Measurements from ENCODE around the gene IL10RB. TPM values are rescaled to one million over a fixed set of nuclear protein-coding genes. Genes with fewer than 3 reads are reported as not detected.

The IL10RB gene
- total and polyA plus RNA-seq, 2 donors (not counting 1 experiment from before 2014, with no cell fraction given), result 29.3 to 32.5 TPM

- Histone ChIP-seq H2AFZ (ENCODE audit: insufficient read depth, low read depth, low read length, poor library complexity, severe bottlenecking) (no peak overlapping the region), H4K20me1 (ENCODE audit: control insufficient read depth, insufficient read depth, low read length, poor library complexity, severe bottlenecking) (peaks cover 4% of the 10 kb centered on the region), H3K9ac (ENCODE audit: low read length) (no peak overlapping the region), H3K4me3 (ENCODE audit: control extremely low read depth in 1 of 5, extremely low read depth in 1 of 5, insufficient read depth in 1 of 5, low read depth in 2 of 5, low read length in 4 of 5) (no peak overlapping the region), H3K4me2 (replicated peaks; ENCODE audit: low read depth, low read length, poor library complexity, severe bottlenecking) (no peak overlapping the region), H3K4me1 (ENCODE audit: control insufficient read depth in 2 of 2, insufficient read depth in 2 of 2, low read length in 2 of 2) (peaks cover 25 to 31% of the 10 kb centered on the region in 2 donors), H3K36me3 (replicated peaks in 1 of 2; ENCODE audit: control extremely low read depth in 1 of 2, control insufficient read depth in 1 of 2, extremely low read depth in 1 of 2, insufficient read depth in 2 of 2, low read length in 1 of 2) (peaks cover 8 to 44% of the 10 kb centered on the region in 2 experiments), H3K27me3 (replicated peaks in 1 of 4; ENCODE audit: control extremely low read depth in 1 of 4, control insufficient read depth in 3 of 4, insufficient read depth in 4 of 4, low read length in 3 of 4) (no peaks in the 10 kb centered on the region), H3K27ac (ENCODE audit: low read length in 2 of 2) (no peak overlapping the region), H3K79me2 (ENCODE audit: control insufficient read depth, insufficient read depth, low read length) (peaks cover 83% of the 10 kb centered on the region), H3K9me3 (ENCODE audit: control extremely low read depth in 1 of 3, control insufficient read depth in 2 of 3, insufficient read depth in 1 of 3, low read length in 2 of 3) (no peaks in the 10 kb centered on the region)
- TF ChIP-seq, protein P1, sequence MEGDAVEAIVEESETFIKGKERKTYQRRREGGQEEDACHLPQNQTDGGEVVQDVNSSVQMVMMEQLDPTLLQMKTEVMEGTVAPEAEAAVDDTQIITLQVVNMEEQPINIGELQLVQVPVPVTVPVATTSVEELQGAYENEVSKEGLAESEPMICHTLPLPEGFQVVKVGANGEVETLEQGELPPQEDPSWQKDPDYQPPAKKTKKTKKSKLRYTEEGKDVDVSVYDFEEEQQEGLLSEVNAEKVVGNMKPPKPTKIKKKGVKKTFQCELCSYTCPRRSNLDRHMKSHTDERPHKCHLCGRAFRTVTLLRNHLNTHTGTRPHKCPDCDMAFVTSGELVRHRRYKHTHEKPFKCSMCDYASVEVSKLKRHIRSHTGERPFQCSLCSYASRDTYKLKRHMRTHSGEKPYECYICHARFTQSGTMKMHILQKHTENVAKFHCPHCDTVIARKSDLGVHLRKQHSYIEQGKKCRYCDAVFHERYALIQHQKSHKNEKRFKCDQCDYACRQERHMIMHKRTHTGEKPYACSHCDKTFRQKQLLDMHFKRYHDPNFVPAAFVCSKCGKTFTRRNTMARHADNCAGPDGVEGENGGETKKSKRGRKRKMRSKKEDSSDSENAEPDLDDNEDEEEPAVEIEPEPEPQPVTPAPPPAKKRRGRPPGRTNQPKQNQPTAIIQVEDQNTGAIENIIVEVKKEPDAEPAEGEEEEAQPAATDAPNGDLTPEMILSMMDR (IDR thresholded peaks at IDR 0.05), result no peak
- no peak for TF ChIP-seq EZH2 (IDR thresholded peaks at IDR 0.05; ENCODE audit: borderline replicate concordance, insufficient read depth, low read depth, low read length, poor library complexity, severe bottlenecking)
- WGBS (ENCODE audit: insufficient coverage), result 91% methylated on average over 5 of the region's 8 CpGs
- ChIA-PET POLR2A (no interaction called here), CTCF (no interaction called here)
- Mint-ChIP-seq H3K4me1 (peaks cover 43% of the 10 kb centered on the region), H3K27me3 (no peaks in the 10 kb centered on the region), H3K4me3 (no peak overlapping the region), H3K27ac (no peak overlapping the region), H3K9me3 (ENCODE audit: insufficient read depth) (no peaks in the 10 kb centered on the region)
- ATAC-seq (ENCODE audit: low read depth), result no peak
- DNase-seq, result no peak
- intact Hi-C loops (cut with micrococcal nuclease), result no loop called here
Measured at GRCh38 chr21:33270986-33271385, 4.8 kb downstream of the IL10RB start.

DNA sequence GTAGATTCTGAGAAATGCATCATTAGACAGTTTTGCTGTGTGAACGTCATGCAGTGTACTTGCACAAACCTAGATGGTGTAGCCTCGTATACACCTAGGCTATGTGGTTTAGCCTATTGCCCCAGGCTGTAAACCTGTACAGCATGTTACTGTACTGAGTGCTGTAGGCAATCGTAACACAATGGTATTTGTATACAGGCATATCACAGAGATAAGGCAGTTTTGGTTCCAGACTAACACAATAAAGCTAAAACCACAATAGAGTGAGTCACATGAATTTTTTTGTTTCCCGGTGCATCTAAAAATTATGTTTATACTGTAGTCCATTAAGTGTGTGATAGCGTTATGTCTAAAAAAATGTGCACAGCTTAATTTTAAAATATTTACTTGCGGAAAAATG, 6.9 kb downstream of the IL10RB start:
- H3K4me2 ChIP-seq (replicated peaks; ENCODE audit: low read depth, low read length, poor library complexity, severe bottlenecking), result no peak overlapping the region
- H3K27me3 ChIP-seq (replicated peaks in 1 of 4; ENCODE audit: control extremely low read depth in 1 of 4, control insufficient read depth in 3 of 4, insufficient read depth in 4 of 4, low read length in 3 of 4), result no peaks in the 10 kb centered on the region
- H4K20me1 ChIP-seq (ENCODE audit: control insufficient read depth, insufficient read depth, low read length, poor library complexity, severe bottlenecking), result peaks cover 4% of the 10 kb centered on the region
- H3K79me2 ChIP-seq (ENCODE audit: control insufficient read depth, insufficient read depth, low read length), result peaks cover 82% of the 10 kb centered on the region
- 95% methylated on average over 3 of the region's 6 CpGs for WGBS (ENCODE audit: insufficient coverage)
- TF ChIP-seq, protein P1 (IDR thresholded peaks at IDR 0.05), result no peak
- no peak for TF ChIP-seq EZH2 (IDR thresholded peaks at IDR 0.05; ENCODE audit: borderline replicate concordance, insufficient read depth, low read depth, low read length, poor library complexity, severe bottlenecking)
- no peaks in the 10 kb centered on the region for H3K9me3 ChIP-seq (ENCODE audit: control extremely low read depth in 1 of 3, control insufficient read depth in 2 of 3, insufficient read depth in 1 of 3, low read length in 2 of 3)
- no peak overlapping the region for H3K27ac ChIP-seq (ENCODE audit: low read length in 2 of 2)
- no peak overlapping the region for H3K9ac ChIP-seq (ENCODE audit: low read length)
- Mint-ChIP-seq H3K27me3 (no peaks in the 10 kb centered on the region), H3K9me3 (ENCODE audit: insufficient read depth) (no peaks in the 10 kb centered on the region), H3K27ac (no peak overlapping the region), H3K4me3 (no peak overlapping the region), H3K4me1 (peaks cover 31% of the 10 kb centered on the region)
- H2AFZ ChIP-seq (ENCODE audit: insufficient read depth, low read depth, low read length, poor library complexity, severe bottlenecking), result no peak overlapping the region
- CTCF ChIA-PET, result interaction anchor here (1.3 kb wide), 1 partner anchor 89 kb away, joined by 3 read pairs; no protein-coding TSS in a partner anchor
- POLR2A ChIA-PET, result interaction anchor here (0.6 kb wide), 1 partner anchor 59 kb away, joined by 5 read pairs; no protein-coding TSS in a partner anchor
- peaks cover 14 to 16% of the 10 kb centered on the region in 2 donors for H3K4me1 ChIP-seq (ENCODE audit: control insufficient read depth in 2 of 2, insufficient read depth in 2 of 2, low read length in 2 of 2)
- peaks cover 8 to 59% of the 10 kb centered on the region in 2 experiments for H3K36me3 ChIP-seq (replicated peaks in 1 of 2; ENCODE audit: control extremely low read depth in 1 of 2, control insufficient read depth in 1 of 2, extremely low read depth in 1 of 2, insufficient read depth in 2 of 2, low read length in 1 of 2)
- DNase-seq (no peak), ATAC-seq (ENCODE audit: low read depth) (no peak)
- intact Hi-C loops (cut with micrococcal nuclease), result no loop called here
- no peak overlapping the region for H3K4me3 ChIP-seq (ENCODE audit: control extremely low read depth in 1 of 5, extremely low read depth in 1 of 5, insufficient read depth in 1 of 5, low read depth in 2 of 5, low read length in 4 of 5)
